Measurements from ENCODE around the gene GPR156.
A peak's percentile ranks its signal among the peaks of the same experiment; 100 is the strongest.
"Not testable (repeated sequence)": the region's sequence is repeated elsewhere in the genome, so short reads cannot be mapped to it uniquely, and the experiment has no call there.

Gene GPR156

DNA sequence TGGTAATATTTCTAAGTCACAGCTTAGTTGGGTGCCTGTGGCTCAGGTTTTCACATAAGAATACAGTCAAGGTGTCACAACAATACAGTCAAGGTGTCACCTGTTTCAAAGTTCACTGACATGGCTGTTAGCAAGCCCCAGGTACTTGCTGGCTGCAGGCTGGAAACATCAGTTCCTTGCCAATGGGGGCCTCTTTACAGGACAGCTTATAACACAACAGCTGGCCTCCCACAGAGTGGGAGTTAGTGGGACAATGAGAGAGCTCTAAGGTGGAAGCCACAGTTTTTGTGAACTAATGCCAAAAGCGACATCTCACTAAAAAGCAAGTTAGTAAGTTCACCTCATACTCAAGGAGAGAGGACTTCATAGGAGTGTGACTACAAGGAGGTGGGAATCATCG lies 45.4 kb downstream of the GPR156 start:
- DNase-seq (ENCODE audit: insufficient read length, low spot score) (no peak), FAIRE-seq (no peak)
- TF ChIP-seq POLR2A (IDR thresholded peaks at IDR 0.05; ENCODE audit: low read depth, low read length): no peak

- FAIRE-seq (peak; percentile 27), DNase-seq (ENCODE audit: insufficient read length, low spot score) (no peak)
- TF ChIP-seq POLR2A (IDR thresholded peaks at IDR 0.05; ENCODE audit: low read depth, low read length): no peak
Observed at GRCh38 chr3:120227710-120228347, 57.2 kb downstream of the GPR156 start.

DNA sequence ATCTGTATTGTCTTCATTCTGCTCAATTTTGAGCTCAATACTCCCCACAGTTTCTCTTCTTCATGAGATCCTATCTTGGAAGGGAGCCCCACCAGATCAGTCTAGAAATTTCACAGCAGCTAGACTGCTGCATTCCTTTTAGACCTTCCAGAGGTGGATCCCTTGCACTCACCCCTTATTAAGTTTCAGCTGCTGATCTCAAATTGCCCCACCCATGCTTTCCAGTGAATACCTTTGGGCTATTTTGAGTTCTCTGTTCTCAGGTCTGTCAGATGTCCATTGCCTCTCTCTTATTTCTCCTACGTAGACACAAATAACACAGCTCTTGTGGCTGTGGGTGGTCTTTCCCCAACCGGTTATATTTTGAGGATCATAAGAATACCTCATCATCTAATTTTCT lies 60.8 kb downstream of the GPR156 start:
- no peak for TF ChIP-seq POLR2A (IDR thresholded peaks at IDR 0.05; ENCODE audit: low read depth, low read length)
- FAIRE-seq: no peak
- DNase-seq (ENCODE audit: insufficient read length, low spot score): no peak

- no peak for DNase-seq (ENCODE audit: insufficient read length, low spot score)
- FAIRE-seq: peak; percentile 57
- TF ChIP-seq POLR2A (IDR thresholded peaks at IDR 0.05; ENCODE audit: low read depth, low read length): no peak
Observed at GRCh38 chr3:120218981-120219380, 66.0 kb downstream of the GPR156 start.

DNA sequence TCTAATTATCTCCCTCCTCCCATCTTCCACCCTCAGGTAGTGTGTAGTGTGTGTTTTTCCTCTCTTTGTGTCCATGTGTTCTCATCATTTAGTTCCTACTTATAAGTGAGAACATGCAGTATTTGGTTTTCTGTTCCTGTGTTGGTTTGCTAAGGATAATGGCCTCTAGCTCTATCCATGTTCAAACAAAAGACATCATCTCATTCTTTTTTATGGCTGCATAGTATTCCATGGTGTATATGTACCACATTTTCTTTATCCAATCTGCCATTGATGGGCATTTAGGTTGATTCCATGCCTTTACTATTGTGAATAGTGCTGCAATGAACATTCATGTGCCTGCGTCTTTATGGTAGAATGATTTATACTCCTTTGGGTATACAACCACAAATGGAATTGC lies 68.4 kb downstream of the GPR156 start:
- DNase-seq (ENCODE audit: insufficient read length, low spot score); FAIRE-seq: not testable (repeated sequence)

DNA sequence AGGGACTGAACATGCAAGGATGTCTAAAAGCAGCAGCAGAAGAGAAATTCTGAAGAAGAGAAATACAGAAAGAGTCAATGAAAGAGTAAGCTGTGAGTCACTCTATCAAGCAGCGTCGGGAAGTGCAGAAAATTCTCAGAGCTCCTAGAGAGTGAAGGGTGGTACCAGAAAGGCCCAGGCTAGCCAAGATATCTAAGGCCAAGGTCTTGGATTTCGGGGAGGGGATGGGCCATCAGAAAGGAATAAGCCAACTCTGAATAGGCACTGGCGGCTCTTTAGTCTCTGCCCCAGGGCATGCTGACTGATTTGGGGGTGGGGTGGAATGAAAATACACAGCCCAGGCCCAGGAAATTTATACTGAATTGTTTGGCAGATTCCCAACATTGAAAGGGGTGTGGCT lies 70.8 kb downstream of the GPR156 start:
- DNase-seq (ENCODE audit: insufficient read length, low spot score): no peak
- FAIRE-seq: peak; percentile 72
- no peak for TF ChIP-seq POLR2A (IDR thresholded peaks at IDR 0.05; ENCODE audit: low read depth, low read length)

- no peak for FAIRE-seq
- no peak for DNase-seq (ENCODE audit: insufficient read length, low spot score)
Observed at GRCh38 chr3:120212505-120212904, 72.5 kb downstream of the GPR156 start.

GRCh38 chr3:120209425-120209824 lies 75.6 kb downstream of the GPR156 start:
- no peak for TF ChIP-seq POLR2A (IDR thresholded peaks at IDR 0.05; ENCODE audit: low read depth, low read length)
- FAIRE-seq (no peak), DNase-seq (ENCODE audit: insufficient read length, low spot score) (no peak)

More at GRCh38 chr3:120212505-120212904, 72.5 kb downstream of the GPR156 start:
- no peak for TF ChIP-seq POLR2A (IDR thresholded peaks at IDR 0.05; ENCODE audit: low read depth, low read length)

GRCh38 chr3:120204338-120204737 lies 80.7 kb downstream of the GPR156 start:
- FAIRE-seq (no peak), DNase-seq (ENCODE audit: insufficient read length, low spot score) (no peak)
- no peak for TF ChIP-seq POLR2A (IDR thresholded peaks at IDR 0.05; ENCODE audit: low read depth, low read length)

GRCh38 chr3:120203621-120204020 lies 81.4 kb downstream of the GPR156 start:
- no peak for DNase-seq (ENCODE audit: insufficient read length, low spot score)
- no peak for TF ChIP-seq POLR2A (IDR thresholded peaks at IDR 0.05; ENCODE audit: low read depth, low read length)
- FAIRE-seq: no peak

GRCh38 chr3:120203016-120203415 lies 82.0 kb downstream of the GPR156 start:
- TF ChIP-seq POLR2A (IDR thresholded peaks at IDR 0.05; ENCODE audit: low read depth, low read length): no peak
- FAIRE-seq (peak; percentile 93), DNase-seq (ENCODE audit: insufficient read length, low spot score) (peak; percentile 22)

DNA sequence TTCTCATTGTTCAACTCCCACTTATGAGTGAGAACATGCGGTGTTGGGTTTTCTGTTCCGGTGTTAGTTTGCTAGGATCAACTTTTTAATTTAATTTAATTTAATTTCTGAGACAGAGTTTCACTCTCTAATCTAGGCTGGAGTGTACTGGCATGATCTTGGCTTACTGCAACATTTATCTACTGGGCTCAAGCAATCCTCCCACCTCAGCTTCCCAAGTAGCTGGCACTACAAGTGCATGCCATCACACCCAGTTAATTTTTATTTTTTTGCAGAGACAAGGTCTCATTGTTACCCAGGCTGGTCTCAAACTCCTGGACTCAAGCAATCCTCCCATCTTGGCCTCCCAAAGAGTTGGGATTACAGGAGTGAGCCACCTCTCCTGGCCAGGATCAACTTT lies 82.7 kb downstream of the GPR156 start:
- DNase-seq (ENCODE audit: insufficient read length, low spot score): no peak
- TF ChIP-seq POLR2A (IDR thresholded peaks at IDR 0.05; ENCODE audit: low read depth, low read length): no peak
- no peak for FAIRE-seq

- DNase-seq (ENCODE audit: insufficient read length, low spot score) (no peak), FAIRE-seq (no peak)
- no peak for TF ChIP-seq POLR2A (IDR thresholded peaks at IDR 0.05; ENCODE audit: low read depth, low read length)
Observed at GRCh38 chr3:120200493-120201235, 84.4 kb downstream of the GPR156 start.

- peak; percentile 90 for FAIRE-seq
- peak; percentile 15 for DNase-seq (ENCODE audit: insufficient read length, low spot score)
- no peak for TF ChIP-seq POLR2A (IDR thresholded peaks at IDR 0.05; ENCODE audit: low read depth, low read length)
Observed at GRCh38 chr3:120198305-120198878, 86.6 kb downstream of the GPR156 start.

DNA sequence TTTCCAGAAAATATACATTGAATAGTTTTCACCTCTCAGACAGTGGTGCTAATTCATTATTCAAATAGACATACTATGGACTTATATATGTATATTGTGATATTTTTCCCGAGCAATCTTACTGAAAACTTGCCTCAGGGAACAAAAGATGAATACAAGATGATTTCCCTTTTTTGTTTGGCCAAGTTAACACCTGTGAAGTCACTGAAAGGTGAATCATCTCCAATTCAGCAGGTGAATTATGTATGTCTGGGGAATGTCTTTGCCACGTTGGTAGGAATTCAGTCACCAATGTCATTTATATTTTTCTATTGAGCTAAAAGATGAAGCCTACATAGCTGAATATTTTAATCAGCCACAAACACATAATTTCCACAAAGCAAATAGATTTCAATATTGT lies 88.2 kb downstream of the GPR156 start:
- FAIRE-seq (no peak), DNase-seq (ENCODE audit: insufficient read length, low spot score) (no peak)
- TF ChIP-seq POLR2A (IDR thresholded peaks at IDR 0.05; ENCODE audit: low read depth, low read length): no peak
